Tibial artery (tissue), 4 donors: Measurements from ENCODE around the gene ZBTB16.

ENCODE experiments used
- DNase-seq, 2 donors: peaks; one replicate each; pipeline ENCODE4 v3.0.0-alpha.2; 2019
- H3K27ac ChIP-seq, 2 donors: fragments of 200-600 bp; sonication (generic) in 1 of 2; 1 replicate in 1 of 2; 2 replicates in 1 of 2; pipeline ENCODE4 v1.5.1; 2018 to 2019; ENCODE audit warnings: mild to moderate bottlenecking in 1 of 2
- H3K27me3 ChIP-seq, 2 donors: fragments of 200-600 bp; sonication (generic) in 1 of 2; one replicate each; pipeline versions ENCODE4 v1.5.1 to v1.6.0; 2016 to 2019
- H3K36me3 ChIP-seq, 3 donors: fragments of 200-600 bp; sonication (generic) in 2 of 3; one replicate each; pipeline ENCODE4 v1.5.1; 2016 to 2019; ENCODE audit warnings: mild to moderate bottlenecking in 2 of 3
- H3K4me1 ChIP-seq, 4 donors: fragments of 200-600 bp; sonication (generic) in 2 of 4; 1 replicate in 3 of 4; 2 replicates in 1 of 4; pipeline ENCODE4 v1.5.1; 2016 to 2019
- H3K4me3 ChIP-seq, 2 donors: fragments of 200-600 bp; sonication (generic) in 1 of 2; 1 replicate in 1 of 2; 2 replicates in 1 of 2; pipeline ENCODE4 v1.5.1; 2018 to 2019; ENCODE audit warnings: mild to moderate bottlenecking in 2 of 2
- H3K9me3 ChIP-seq, 3 donors: fragments of 200-600 bp; sonication (generic) in 1 of 3; one replicate each; pipeline ENCODE4 v1.5.1; 2016 to 2019
- intact Hi-C: fragments of 100-400 bp; cut with DNase I; formaldehyde crosslinking; loops from one replicate; pipeline ENCODE4 v1.15.0; 2023; ENCODE audit warnings: low total_unique reads
- TF ChIP-seq, protein P1 (sequence below), 2 experiments: fragments of 200-600 bp in 1 of 2; fragments of 450-650 bp in 1 of 2; IDR thresholded peaks; one replicate each; pipeline ENCODE4 v1.5.1; 2017 to 2019; ENCODE audit warnings: antibody characterized with exemption in 2 of 2, mild to moderate bottlenecking in 1 of 2, moderate library complexity in 1 of 2

The ZBTB16 gene

DNA sequence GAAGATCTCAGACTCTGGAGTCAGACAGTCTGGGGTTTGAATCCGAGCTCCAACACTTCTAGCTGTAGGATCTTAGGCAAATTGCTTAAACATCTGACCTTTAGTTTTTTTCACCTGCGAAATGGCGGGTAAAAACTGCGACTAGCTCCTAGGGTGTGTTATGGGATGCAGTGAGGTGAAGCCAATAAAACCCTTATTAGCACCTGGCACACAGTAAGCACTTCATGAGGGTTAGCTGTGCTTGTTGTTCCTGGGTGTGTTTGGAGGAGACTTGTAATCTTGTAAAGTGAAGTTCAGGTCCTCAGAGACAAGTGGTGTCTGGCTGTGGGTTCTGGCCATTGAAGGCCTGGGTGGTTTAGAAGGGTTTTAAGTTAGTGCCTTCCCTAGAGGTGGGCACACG, 68.9 kb downstream of the ZBTB16 start:
- DNase-seq: no peak
- Histone ChIP-seq H3K4me1 (peaks cover 4 to 100% (median 93%) of the 10 kb centered on the region in 4 donors), H3K27ac (peak overlapping the region; percentile 23 to 94), H3K9me3 (no peaks in the 10 kb centered on the region), H3K27me3 (no peaks in the 10 kb centered on the region), H3K36me3 (peaks cover 43 to 59% (median 57%) of the 10 kb centered on the region in 3 donors), H3K4me3 (no peak overlapping the region)
- TF ChIP-seq, protein P1, sequence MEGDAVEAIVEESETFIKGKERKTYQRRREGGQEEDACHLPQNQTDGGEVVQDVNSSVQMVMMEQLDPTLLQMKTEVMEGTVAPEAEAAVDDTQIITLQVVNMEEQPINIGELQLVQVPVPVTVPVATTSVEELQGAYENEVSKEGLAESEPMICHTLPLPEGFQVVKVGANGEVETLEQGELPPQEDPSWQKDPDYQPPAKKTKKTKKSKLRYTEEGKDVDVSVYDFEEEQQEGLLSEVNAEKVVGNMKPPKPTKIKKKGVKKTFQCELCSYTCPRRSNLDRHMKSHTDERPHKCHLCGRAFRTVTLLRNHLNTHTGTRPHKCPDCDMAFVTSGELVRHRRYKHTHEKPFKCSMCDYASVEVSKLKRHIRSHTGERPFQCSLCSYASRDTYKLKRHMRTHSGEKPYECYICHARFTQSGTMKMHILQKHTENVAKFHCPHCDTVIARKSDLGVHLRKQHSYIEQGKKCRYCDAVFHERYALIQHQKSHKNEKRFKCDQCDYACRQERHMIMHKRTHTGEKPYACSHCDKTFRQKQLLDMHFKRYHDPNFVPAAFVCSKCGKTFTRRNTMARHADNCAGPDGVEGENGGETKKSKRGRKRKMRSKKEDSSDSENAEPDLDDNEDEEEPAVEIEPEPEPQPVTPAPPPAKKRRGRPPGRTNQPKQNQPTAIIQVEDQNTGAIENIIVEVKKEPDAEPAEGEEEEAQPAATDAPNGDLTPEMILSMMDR (IDR thresholded peaks at IDR 0.05): no peak
- intact Hi-C loops: no loop called here

DNA sequence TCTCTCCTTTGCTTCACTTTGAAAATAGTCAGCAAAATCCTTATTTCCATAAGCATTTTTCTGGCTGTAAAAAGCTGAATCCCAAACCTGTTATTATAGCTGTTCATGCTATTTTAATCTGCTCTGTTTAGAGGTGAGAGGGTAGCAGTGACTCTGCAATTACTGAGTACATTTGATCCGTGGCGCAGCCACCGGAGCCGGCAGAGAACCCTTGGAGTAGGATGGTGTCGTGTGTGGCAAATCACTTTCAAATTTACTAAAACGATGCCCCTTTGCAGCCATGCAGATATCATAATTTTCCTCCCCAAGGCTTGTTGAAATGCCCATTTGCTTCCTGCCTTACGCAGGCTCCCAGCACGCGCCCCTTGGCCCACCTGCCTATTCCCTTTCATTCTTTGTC, 69.6 kb downstream of the ZBTB16 start:
- no peak for DNase-seq
- intact Hi-C loops: no loop called here
- Histone ChIP-seq H3K4me1 (peaks cover 4 to 100% (median 91%) of the 10 kb centered on the region in 4 donors), H3K9me3 (no peaks in the 10 kb centered on the region), H3K27me3 (no peaks in the 10 kb centered on the region), H3K4me3 (peak overlapping the region in 1 of 2 donors; percentile 11), H3K27ac (peak overlapping the region; percentile 23 to 94), H3K36me3 (peaks cover 43 to 54% (median 52%) of the 10 kb centered on the region in 3 donors)
- TF ChIP-seq, protein P1 (IDR thresholded peaks at IDR 0.05): no peak

DNA sequence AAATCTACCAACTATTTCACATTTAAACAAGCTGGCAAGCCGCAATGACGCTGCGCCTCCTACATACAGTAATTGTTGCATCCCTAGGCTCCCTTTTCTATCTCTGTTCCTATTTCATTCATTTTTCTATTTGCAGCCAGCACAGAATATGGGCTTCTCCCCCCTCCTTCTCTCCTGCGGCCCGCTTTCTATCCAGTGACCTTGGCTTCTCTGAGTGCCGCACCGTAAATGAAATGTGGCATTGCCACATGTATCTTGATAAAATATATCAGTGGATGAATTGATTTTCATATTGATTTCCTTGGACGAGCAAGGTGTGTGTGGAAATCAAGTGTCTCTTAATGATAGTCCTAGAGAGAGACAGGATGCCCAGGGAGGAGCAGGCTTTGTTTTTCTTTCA, 70.2 kb downstream of the ZBTB16 start:
- intact Hi-C loops: no loop called here
- Histone ChIP-seq H3K27me3 (no peaks in the 10 kb centered on the region), H3K9me3 (no peaks in the 10 kb centered on the region), H3K27ac (peak overlapping the region; percentile 23 to 94), H3K4me1 (peaks cover 4 to 100% (median 92%) of the 10 kb centered on the region in 4 donors), H3K4me3 (no peak overlapping the region), H3K36me3 (peaks cover 37 to 52% (median 48%) of the 10 kb centered on the region in 3 donors)
- TF ChIP-seq, protein P1 (IDR thresholded peaks at IDR 0.05): no peak
- DNase-seq: no peak

DNA sequence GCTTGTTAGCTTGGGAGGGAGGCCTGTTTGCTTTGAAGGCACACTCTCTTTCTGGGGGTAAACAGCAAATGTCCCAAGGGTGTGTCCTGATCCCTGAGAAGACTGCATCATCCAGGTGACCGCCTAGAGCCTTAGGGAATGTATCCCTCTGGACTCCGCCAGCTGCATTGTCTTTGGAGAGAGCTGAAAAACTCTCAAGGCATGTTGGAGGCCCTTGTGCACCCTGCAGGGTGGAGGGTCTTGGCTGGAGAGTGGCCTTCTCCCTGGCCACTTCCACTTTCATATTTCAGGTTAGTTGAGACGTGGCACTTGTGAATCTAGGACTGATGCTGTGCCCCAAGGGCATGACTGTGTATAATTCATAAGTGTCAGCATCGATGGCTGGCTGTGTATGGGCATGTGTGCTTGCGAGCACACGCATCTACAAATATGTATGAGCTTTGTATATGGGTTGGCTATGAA, 70.6 kb downstream of the ZBTB16 start:
- H3K4me3 ChIP-seq: no peak overlapping the region
- peak in 1 of 2 donors; percentile 19 for DNase-seq
- peaks cover 33 to 48% (median 43%) of the 10 kb centered on the region in 3 donors for H3K36me3 ChIP-seq
- H3K9me3 ChIP-seq: no peaks in the 10 kb centered on the region
- H3K4me1 ChIP-seq: peaks cover 4 to 100% (median 93%) of the 10 kb centered on the region in 4 donors
- peak overlapping the region; percentile 23 to 94 for H3K27ac ChIP-seq
- TF ChIP-seq, protein P1 (IDR thresholded peaks at IDR 0.05): no peak
- intact Hi-C loops: no loop called here
- H3K27me3 ChIP-seq: no peaks in the 10 kb centered on the region

DNA sequence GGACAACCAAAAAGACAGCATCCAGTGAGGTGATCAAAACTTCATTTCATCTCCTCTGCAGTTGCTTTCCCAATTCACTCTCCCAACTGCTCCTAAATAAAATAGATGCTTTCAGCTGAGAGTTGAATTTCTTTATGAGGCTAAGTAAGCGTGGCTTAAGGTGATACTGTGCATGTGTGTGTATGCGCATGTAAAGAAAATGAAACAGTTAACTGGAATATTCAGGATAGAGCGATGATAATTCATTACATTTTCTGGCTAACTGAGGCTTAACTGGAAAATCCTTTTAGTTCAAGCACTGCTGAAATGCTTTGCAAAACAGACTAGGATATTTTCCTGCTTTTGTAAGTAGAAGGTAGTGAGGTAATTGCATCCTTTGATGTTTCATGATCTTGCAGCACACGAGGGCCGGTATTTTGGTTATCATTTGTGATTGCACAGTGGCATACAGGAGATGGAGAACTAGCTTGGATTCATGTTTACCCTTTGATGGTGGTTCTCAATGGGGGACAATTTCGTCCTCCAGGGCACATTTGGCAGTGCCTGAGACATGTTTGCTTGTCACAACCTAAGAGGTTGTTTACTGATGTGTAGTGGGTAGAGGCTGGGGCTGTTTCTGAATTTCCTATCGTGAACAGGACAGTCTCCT, 71.2 kb downstream of the ZBTB16 start:
- peak overlapping the region; percentile 94 to 95 for H3K27ac ChIP-seq
- H3K4me1 ChIP-seq: peaks cover 4 to 100% (median 97%) of the 10 kb centered on the region in 4 donors
- H3K27me3 ChIP-seq: no peaks in the 10 kb centered on the region
- H3K4me3 ChIP-seq: peak overlapping the region in 1 of 2 donors; percentile 29
- DNase-seq: no peak
- TF ChIP-seq, protein P1 (IDR thresholded peaks at IDR 0.05): no peak
- H3K9me3 ChIP-seq: no peaks in the 10 kb centered on the region
- intact Hi-C loops: no loop called here
- peaks cover 27 to 42% (median 37%) of the 10 kb centered on the region in 3 donors for H3K36me3 ChIP-seq
